ENCODE measurements around the gene KCNE1.
"Not testable (repeated sequence)": the region's sequence is repeated elsewhere in the genome, so short reads cannot be mapped to it uniquely, and the experiment has no call there.

Gene KCNE1

DNA sequence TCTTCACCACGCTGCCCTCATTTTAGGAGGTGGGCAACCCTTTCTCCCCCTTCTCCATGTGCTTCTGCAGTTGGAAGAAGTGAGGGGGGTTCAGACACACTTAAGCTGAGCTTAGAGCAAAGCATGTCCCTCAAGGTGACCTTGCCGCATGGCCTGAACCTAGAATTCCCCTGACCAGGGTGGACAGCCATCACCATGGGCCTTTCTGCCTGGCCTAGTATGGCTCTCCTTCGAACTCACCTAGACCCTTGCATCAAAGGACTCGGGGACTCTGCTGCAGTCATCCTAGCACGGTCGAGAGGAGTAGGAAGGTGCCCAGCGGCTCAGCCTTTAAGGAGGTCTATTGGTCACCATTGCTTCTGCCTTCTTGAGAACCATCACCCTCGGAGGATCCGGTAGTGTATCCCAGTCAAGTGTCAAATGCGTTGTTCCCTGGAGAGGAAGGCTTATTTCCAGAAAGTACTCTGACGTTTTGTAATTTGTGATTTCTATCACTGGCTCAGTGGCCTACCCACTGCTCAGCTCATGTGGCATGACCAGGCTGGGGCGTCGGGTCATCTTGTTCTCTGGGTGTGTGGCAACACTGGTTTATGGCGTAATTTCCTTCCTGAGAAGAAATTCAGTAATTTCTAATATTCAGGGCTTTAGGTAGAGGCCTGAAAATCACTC is at the start of gene KCNE1:
Gene KCNE1 (minus strand): TSS at position 424 of the 669 bp plus-strand sequence. CDS start 62,576 bp downstream, outside the sequence.
- DNase-seq (ENCODE audit: low read depth), result no peak

DNA sequence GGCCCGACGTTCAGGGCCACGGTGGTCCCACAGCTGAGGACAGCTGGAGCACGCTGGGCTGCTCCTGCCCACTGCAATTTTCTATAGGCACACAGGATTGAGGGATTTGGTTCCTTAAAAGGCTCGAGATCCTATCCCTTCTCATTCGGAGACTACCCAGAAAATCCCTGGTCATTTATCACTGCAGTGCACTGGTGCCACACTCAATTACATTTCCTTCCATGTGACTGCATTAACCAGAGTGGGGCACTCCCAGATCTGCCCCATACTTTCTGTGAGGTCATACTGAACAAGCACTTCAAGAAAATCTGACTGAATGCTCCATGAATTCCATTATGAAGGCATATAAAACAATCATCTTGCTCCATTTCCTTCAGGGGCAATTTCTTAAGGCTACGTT is 49.8 kb upstream of the KCNE1 start:
- no peak for DNase-seq (ENCODE audit: low read depth)

DNA sequence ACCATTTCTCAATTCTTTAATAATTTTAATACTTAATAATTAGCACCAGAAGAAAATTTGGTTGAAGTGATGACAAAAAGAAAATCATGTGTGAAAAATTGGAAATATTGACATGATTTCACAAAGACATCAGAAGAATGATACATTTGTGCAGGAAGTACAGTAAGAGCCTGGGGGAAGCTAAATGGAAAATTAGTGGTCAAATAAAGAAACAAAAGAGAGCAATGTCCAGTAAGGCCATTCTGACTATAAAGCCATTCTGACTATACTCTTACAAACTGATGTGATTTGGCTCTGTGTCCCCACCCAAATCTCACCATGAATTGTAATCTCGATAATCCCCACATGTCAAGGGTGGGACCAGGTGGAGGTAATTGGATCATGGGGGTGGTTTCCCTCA is 48.6 kb upstream of the KCNE1 start:
- DNase-seq (ENCODE audit: low read depth), result no peak

DNA sequence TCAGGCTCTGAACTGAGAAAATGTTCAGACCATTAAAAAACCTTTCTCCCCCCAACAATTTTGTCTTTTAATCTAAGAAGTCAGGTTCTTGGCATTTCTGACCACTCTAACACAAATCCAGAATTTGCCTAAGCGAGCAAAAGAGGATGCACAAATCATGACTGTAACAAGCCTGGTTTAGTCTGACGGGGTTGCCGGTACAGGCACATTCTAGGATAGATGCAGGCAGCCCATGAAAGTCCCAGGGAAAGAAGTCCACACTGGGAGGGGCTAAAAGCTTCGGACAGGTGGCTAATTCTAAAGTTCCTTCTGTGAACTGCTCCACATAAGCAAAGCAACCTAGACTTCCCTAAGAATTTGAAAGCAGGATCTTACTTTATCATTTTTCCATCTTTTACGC is 48.0 kb upstream of the KCNE1 start:
- no peak for DNase-seq (ENCODE audit: low read depth)

DNA sequence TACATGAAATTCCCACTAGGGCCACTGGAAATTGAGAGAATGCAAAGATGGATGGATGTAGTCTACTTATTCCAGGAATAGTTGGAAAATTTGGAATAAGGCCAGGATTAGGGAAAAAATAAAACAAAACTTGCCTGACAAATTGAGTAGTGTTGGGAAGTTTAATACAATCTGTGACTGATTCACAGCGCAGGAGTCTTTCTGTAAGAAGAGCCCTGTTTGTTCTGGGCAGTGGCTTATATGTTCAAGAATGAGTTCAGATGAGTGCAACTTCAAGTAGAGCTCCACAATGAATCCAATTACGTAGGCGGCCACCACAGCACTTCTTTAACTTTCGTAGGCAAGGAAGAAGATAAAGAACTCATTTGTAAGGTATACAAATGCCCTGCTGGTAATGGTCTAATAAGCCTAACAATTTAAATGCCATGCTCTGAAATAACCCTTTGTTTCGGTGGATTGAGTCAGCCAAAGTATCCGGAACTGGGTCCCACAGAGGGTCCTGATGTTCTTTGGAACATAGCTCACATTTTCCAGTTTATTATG is 47.1 kb upstream of the KCNE1 start:
- no peak for DNase-seq (ENCODE audit: low read depth)

DNA sequence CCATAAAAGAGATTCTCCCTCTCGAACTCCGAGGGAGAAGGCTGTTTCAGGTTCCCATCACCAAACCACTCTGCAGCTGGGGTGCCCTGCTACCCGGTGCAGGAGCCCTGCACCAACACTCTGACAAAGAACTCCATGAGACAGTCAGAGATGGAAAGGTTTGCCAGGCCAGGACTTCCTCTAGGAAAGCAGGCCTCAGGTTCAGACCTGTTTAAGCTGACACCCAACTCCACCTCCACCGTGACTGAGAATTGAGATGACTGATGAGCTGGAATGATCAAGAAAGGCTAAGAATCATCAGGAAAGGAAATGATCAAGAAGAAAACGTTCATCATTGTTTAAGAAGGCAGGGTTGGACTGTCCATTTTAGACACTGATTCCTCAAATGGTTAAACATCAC is 46.2 kb upstream of the KCNE1 start:
- DNase-seq (ENCODE audit: low read depth), result no peak

DNA sequence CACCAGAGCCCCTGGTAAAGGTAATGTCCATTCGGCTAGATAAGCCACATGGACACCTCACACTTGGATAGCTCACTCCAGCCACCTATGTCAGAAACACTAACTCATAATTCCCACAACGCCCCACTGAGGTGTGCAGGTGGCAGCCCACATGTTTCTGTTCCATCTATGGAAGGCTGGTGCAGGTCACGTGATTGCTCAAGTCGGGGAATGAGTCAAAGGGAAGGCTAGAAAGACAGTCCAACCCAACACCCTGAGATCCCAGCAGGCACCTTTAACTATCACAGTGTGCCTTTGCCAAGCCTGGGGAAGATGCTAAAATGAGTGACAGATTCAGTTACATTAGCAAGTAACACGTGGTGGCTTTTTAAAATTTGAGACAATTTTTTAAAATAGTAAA is 45.3 kb upstream of the KCNE1 start:
- DNase-seq (ENCODE audit: low read depth), result no peak

DNA sequence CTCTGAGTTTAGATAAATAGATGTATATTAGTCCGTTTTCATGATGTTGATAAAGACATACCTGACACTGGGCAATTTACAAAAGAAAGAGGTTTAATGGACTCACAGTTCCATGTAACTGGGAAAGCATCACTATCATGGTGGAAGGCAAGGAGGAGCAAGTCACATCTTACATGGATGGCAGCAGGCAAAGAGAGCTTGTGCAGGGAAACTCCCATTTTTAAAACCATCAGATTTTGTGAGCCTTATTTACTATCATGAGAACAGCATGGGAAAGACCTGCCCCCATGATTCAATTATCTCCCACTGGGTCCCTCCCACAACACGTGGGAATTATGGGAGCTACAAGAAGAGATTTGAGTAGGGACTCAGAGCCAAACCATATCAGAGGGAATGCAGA is 42.7 kb upstream of the KCNE1 start:
- not testable (repeated sequence) for DNase-seq (ENCODE audit: low read depth)

DNA sequence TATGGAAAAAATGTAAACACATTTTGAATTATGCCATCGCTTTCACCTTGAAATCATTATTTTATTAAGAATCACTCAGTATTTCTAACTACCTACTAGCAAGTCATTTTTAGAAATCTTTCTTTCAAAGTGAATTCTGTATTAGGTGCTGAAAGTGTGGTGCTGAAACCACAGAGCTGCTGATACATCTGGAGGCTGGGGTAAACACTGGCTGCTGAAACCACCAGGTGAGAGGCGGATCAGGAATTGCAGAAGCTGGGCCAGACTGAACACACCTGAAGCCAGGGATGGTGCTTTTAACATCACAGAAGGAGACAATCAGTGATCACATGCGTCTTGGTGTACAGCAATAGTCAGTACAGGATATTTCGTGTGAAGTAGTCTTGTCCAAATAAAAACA is 42.2 kb upstream of the KCNE1 start:
- DNase-seq (ENCODE audit: low read depth), result no peak

DNA sequence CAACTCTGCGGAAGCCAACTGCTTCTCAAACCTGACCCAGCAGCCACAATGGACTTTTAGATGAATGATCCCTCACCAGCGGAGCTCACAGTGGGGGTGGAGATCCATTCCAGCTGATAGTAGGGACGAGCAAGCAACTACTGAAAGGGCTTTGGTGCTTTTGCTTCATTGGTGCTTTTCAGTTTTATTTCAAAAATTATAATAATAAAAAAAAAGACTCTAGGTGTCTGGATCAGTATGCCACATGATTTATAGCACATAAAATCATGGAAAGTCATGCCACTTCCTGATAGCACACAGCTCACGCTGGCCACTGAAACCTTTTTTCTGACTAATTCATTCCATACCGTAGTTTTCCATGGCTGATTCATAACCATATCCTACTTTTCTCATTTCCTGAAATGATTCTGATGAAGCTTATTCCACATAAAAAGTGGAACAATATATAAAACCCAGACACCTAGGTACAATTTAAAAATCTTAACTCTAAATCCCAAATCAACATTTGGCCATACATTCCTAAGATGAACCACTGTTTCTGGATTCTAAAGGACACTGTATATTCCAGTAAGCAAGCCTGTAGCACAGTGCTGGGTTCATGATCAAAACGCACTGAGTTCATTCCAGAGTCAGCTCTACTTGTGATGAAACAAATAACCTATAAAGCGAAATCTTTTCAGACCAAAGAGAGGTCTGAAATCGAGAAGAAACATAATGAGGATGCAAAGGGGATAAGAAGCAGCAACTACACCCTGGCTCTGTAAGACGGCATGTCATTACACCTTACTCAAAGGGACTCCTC is 41.3 kb upstream of the KCNE1 start:
- DNase-seq (ENCODE audit: low read depth), result no peak

DNA sequence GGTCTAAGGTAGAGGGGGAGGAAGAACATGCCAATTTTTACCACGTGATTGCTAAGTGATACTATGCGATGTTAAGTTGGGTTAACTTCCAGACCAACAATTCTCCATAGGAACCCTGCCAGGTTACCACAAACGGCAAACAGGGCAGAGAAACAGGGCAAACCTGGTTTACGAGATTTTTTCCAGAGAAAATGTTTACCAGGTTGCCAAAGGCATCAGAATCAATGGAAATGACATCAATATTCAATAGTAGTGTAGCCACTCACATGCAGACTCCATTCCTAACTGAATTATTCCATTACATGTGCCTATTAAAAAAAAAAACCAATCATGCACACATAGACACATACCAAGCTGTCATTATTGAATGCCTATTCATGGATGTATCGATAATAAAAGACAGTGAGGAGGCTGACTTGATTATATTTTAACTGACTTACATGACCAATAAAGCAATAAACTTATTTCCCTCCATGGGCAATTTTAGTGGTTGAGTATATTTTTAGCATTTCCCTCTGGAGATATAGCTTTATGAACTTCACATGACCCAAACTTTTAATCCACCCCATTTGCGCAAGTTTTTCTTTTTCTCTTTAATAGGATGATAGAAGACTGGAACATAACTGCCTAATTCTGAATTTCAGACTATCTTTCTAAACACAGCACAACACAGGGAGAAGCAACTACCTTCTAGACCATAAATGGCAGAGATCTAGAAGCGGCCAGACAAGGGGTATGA is 40.5 kb upstream of the KCNE1 start:
- no peak for DNase-seq (ENCODE audit: low read depth)

DNA sequence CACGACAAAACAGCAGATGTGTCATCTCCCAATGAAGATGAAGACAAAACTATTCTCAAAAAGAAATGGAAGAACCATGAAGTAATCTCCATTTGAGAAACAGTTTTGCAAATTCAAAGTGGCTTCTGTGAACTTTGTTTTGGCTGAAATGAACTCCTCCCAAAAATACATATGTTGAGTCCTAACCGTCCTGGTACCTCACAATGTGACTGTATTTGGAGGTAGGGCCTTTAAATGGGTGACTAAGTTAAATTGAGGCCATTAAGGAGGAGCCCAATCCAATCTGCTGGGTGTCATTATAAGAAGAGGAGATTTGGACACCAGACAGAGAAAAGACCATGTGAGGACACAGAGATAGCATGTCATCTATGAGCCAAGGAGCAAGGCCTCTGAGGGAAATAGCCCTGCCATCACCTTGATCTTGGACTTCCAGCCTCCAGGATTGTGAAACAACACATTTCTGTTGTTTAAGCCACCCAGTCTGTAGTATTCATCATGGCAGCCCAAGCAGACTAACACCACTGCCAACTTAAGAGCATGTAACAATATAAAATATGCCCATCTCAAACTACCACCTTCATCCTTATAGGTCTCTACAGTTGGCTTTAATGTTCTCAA is 38.3 kb upstream of the KCNE1 start:
- no peak for DNase-seq (ENCODE audit: low read depth)

DNA sequence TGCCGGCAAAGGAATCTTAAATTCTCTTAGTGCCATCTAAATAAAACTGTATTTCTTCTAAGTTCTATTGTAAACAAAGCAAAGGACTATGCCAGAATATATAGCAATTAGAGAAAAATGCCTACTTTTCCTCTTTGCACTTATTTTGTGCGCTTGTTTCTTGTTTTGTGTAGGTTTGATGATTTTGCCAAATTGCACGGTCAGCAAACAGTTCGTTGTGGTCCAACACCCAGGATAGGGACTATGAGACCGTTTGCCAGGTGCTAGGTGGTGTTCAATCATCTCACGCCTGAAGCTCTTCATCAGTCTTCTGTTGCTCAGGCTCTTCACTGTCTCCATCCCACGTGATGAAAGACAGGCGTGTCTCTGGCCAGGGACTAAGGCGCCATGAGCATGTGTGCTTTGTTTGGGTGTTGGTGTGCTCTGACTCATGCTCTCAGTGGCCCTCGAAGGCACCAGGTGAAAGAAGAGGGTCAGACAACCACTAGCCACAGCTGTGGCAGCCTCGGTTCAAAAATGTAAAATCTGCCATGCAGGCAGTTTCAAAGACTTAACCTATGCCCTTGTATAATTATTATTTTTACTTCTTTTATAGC is 36.9 kb upstream of the KCNE1 start:
- DNase-seq (ENCODE audit: low read depth), result no peak

DNA sequence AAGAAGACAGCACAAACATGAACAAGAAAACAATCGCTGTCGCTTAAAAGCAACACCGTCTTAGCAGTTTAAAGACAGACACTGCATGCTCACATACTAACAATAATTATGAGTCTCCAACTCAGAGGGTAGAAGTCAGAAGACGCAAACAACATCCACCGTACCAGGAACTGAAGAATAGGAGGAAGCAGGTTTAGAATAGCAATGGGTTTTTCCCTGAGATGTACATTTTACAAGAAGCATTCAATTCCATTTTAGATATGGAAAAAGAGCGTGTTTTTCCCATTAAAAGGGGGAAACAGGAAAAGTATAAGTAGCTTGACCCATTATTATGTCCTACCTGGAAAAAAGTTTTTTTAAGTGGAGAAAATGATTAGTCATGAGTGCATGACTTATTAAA is 34.5 kb upstream of the KCNE1 start:
- no peak for DNase-seq (ENCODE audit: low read depth)

DNA sequence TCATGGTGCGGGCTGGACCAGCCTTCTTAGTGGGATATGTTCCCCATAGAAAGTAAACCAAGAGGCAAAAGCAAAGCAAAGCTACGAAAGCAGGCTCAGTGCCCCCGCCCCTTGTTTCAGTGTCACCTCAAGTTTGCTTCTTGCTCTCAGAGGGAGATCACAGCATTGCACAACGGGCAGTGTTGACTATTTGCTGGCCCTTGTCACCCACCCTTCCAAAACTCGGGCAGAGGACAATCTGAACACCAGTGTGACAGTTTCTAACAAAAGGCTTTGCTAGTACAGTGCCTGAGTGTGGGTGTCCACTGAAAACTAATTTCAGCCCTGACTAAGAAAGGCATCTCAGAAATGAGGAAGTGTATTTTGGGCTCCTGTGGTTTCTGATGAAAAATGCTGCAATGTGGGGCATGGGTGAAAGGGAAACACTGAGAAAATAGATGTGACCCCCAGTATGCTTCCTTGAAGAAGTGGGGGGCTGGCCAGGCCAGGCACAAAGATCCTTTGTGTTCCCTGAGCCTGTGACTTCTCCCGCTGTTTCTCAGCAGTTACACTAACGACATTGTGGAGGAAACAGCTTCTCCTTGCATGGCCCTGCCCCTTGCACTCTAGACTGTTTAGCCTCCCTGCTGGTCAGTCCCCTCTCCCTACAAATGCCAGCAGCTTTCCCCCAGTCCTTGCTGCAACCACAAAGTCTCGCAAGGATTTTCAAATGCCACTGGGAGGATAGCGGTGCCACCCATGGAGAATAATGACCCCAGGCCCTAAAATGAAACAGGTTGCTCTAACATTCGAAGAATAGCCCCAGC is 33.3 kb upstream of the KCNE1 start:
- no peak for DNase-seq (ENCODE audit: low read depth)

DNA sequence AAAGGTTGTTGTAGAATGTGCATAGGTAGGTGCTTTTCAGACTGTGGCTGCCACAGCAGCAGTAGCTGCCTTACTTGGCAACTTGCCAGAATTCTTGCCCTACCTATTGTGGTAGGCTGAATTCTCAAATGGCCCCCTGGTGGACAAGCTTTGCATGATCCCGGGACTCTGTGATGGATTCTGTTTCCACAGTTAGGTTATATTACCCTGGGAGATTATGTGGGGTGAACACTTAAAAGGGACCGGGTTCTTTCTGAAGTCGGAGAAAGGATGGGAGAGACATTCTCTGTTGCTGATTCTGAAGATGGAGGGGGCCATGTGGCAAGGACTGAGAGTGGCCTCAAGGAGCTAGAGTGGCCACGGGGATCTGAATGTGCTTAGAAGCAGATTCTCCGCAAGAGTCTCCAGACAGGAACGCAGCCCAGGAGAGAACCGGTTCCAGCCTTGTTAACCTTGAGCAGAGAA is 32.1 kb upstream of the KCNE1 start:
- no peak for DNase-seq (ENCODE audit: low read depth)

DNA sequence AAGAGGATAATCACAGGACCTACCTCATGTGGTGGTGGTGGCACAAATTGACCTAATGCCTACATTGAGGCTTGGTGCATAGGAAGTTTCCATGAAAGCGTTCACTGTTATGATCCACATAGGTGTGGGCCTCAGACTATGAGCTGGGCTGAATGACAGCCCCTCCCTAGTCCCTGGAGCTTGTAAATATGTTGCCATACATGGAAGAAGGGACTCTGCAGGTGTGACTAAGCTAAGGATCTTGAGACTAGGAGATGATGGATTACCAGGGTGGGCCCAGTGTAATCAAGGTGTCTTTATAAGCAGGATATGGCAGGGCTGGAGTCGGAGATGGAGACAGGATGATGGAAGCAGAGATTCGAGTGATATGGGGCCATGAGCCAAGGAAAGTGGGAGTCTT is 31.0 kb upstream of the KCNE1 start:
- DNase-seq (ENCODE audit: low read depth), result no peak

DNA sequence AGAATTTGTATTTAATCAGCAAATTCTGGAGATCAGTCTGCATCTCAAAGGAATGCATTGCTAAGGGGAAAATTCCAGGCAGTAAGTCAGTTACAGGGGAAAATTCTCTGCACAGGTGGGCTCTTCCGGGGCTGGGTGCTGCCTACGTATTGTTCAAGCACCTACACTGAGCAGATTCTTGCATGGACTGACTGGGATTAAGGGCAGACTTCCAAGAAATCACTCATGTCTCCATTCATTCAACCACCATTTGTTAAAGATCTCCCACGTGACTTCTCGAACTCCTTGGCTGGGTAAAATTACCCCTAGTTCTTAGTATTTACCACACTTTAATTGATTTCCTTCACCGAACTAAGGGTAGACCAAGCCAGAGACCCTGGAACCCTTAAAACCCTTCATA is 28.2 kb upstream of the KCNE1 start:
- DNase-seq (ENCODE audit: low read depth), result no peak

DNA sequence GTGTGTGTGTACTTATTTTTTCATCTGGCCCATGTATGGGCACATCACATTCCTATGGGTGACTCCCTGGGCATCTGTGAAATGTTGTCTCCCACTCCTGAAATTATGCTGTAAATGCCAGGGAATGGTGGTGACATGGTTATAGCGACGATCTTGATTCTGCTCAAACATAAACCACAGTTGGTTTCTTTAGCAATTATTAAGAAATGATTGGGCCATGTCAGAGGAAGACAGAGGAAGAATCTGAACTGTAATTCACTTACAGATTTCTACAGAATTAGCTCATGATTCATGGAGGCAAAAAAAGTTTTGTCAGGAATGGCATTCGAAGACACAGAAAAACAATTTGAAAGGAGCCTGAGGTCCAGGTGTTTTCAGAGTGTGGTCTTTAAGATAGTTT is 25.8 kb upstream of the KCNE1 start:
- DNase-seq (ENCODE audit: low read depth), result no peak

DNA sequence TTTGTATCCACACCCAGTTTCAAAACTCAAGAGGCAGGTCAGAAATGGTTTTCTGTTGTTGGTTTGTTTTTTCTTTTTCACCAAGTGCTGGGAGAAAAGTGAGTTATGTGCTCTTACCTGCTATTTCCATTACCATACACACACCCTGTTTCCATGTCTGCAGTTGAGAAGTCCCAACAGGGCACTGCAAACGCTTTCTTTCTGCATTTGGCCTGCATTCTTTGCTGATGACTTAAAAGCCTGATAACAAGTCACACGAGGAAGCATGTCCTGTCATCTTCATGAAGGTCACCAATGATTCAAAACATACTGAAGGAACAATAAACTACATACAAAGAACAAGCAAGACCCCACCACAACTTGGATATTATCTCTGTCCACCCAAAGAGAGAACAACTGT is 24.8 kb upstream of the KCNE1 start:
- no peak for DNase-seq (ENCODE audit: low read depth)

DNA sequence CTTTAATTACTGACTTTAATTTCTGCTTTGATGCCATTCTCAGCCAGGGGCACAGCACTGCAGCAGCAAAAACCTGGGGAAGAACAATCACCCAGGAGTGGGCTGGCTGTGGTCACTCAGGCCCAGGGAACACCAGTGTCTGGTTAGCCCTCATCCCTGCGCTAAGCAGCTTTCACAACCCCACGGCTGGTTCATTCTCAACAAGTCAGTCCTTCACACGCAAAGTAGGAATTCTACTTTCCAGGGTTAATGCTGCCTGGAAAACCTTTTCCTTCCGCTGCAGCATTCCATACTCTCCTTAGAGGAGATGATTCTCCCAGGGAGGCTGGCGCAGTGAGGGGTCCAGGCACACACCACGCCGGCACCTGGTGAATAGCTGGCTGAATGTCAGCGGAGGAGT is 24.3 kb upstream of the KCNE1 start:
- no peak for DNase-seq (ENCODE audit: low read depth)

All from stimulated activated CD8-positive, alpha-beta memory T cell treated with anti-CD3 and anti-CD28 coated beads, Interleukin-15, amount 100 ng/mL, for 24 hours (primary cell).